DND-41 (cell line): ENCODE results near the gene CEP120.

Source experiments
- EZH2 ChIP-seq: IDR thresholded peaks from 3 replicates; pipeline ENCODE4 v1.6.1; 2012; ENCODE audit warnings: borderline replicate concordance, low read depth, mild to moderate bottlenecking, moderate library complexity, low read length, inconsistent platforms; ENCODE audit not compliant: severe bottlenecking
- TF ChIP-seq, protein P1 (sequence below): IDR thresholded peaks from 2 replicates; pipeline ENCODE4 v1.5.1; 2012; ENCODE audit warnings: borderline replicate concordance, low read length, moderate library complexity, mild to moderate bottlenecking; ENCODE audit not compliant: poor library complexity, severe bottlenecking; ENCODE audit errors: extremely low read depth

DNA sequence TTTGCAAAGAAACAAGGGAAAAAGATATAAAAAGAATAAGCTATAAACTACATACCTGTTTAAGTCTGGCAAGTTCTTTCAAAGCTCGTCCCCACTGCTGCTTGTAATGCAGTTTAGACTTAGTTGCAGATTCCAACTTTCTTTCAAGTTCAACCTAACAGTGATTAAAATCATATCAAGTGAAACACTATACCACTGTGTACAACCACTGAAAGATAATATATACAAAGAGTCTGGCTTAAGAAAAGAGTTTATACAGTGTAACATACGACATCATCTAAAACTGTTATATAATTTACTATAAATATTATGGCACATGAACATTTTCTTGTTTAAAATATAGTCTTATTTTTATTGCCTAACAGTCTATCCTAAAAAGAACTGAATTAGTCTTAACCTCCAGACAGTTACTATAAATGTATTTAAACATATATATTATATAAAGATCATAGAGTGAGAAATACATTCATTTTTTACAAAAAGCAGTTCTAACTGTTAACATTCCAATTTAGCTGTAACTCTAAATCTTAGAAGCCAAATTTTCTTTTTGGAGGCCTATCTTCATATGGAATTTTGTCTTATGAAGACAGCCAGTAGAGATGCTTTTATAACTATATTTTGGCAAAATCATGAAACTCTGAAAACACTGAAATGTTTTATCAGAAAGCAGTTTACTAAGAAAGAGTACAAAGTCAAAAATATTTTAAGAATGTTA is 58.6 kb downstream of the CEP120 start:
- TF ChIP-seq, protein P1, sequence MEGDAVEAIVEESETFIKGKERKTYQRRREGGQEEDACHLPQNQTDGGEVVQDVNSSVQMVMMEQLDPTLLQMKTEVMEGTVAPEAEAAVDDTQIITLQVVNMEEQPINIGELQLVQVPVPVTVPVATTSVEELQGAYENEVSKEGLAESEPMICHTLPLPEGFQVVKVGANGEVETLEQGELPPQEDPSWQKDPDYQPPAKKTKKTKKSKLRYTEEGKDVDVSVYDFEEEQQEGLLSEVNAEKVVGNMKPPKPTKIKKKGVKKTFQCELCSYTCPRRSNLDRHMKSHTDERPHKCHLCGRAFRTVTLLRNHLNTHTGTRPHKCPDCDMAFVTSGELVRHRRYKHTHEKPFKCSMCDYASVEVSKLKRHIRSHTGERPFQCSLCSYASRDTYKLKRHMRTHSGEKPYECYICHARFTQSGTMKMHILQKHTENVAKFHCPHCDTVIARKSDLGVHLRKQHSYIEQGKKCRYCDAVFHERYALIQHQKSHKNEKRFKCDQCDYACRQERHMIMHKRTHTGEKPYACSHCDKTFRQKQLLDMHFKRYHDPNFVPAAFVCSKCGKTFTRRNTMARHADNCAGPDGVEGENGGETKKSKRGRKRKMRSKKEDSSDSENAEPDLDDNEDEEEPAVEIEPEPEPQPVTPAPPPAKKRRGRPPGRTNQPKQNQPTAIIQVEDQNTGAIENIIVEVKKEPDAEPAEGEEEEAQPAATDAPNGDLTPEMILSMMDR = no peak
- TF ChIP-seq EZH2 = no peak
